ENCODE results near the gene BOC. TPM values are rescaled to one million over a fixed set of nuclear protein-coding genes. Genes with fewer than 3 reads are reported as not detected.

Gene BOC
- total RNA-seq, 1 experiment from 2014 or later: 15.3 TPM

DNA sequence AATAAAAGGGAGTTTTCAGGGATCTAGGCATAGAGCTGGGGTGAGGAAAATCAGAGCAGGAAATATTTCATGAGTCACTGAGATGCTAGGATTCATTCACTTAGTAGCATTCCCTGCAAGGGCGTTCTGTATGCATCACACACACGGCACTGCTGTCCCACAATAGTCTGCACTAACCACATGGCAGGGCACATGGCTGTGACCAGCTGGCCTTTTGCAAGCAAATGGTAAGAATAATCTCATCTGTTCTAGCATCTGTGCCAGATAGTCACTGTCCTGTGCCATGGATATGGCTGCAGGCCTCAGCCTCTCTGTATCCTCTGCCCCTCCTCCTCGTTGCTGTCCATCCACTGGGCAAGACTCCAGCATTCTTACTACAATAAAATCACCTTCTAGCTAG lies 37.8 kb downstream of the BOC start:
- peak; percentile 96 for DNase-seq (ENCODE audit: low read depth)

DNA sequence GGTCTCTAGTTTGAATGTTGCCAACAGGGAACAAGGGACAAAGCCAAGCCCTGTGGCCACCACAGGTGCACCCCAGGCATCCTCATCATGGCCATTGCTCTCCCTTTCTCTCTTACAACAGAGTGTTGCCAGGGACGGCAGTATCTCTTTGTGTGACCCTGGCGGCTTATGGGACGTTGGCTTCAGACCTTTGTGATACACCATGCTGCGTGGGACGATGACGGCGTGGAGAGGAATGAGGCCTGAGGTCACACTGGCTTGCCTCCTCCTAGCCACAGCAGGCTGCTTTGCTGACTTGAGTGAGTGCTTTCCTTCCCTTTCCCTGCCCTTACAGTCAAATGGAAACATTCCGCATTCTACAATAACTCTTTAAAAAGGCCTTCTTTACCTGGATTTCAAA lies 38.2 kb downstream of the BOC start:
- no peak for DNase-seq (ENCODE audit: low read depth)

DNA sequence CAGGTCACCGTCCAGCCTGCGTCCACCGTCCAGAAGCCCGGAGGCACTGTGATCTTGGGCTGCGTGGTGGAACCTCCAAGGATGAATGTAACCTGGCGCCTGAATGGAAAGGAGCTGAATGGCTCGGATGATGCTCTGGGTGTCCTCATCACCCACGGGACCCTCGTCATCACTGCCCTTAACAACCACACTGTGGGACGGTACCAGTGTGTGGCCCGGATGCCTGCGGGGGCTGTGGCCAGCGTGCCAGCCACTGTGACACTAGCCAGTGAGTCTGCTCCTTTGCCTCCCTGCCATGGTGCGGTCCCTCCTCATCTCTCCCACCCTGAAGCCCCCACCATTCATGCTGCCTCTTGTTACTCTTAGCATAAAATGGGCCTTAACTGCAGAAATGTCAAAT lies 39.2 kb downstream of the BOC start:
- no peak for DNase-seq (ENCODE audit: low read depth)

DNA sequence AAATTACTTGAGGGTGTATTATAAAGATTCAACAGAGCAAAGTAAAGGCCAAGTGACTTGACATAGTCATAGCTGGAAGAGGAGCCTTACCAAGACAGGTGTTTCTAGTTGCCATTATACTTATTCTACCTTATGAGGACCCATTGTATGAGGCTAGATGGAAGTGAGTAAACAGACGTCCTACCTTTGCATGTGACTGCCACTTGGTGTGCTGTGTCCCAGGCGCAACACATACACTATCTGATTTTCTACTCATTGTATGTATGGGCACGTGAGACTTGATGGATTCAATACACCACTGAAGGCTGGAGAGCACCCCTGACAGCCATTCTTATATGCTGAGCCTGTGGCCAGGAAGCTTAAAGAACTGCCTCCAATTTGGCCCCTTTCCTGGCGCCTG lies 40.5 kb downstream of the BOC start:
- no peak for DNase-seq (ENCODE audit: low read depth)

DNA sequence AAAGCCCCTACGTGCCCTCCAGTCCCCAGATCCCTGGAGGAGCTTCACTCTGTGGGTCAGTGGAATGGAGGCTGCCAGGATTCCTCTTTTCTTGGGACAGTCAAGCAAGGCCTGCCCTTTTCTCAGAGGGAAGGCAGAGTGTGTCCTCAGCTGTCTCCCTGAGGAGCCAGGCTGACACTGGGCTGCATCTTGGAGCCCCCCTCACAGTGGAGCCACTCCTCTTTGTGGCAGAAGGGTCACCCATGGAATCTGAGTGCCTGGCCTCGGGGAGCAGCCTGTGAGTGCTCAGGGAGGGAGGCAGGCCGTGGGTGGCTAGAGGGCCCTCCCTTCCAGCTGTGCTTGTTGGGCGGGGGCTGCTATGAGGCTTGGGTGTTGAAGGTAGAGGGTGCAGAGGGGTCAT lies 41.2 kb downstream of the BOC start:
- DNase-seq (ENCODE audit: low read depth): no peak

DNA sequence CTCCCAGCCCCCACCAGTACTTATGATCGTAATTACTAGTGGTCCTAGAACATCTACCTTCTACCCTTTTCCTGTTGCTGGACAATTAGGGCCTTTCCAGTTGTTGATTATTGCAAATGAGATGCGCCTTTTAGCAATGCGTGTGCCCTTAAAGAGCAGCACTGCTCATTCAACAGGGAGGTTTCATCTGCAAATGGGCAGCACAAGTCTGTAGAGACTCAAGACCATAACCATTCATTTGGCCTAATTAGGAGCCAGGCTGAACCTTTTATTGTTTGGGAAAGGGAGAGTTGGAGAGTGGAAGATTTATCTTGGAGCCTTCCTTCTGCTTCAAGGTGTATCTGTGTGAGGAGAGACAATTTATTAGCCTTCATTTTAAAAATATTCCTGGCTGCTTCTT lies 42.3 kb downstream of the BOC start:
- no peak for DNase-seq (ENCODE audit: low read depth)

DNA sequence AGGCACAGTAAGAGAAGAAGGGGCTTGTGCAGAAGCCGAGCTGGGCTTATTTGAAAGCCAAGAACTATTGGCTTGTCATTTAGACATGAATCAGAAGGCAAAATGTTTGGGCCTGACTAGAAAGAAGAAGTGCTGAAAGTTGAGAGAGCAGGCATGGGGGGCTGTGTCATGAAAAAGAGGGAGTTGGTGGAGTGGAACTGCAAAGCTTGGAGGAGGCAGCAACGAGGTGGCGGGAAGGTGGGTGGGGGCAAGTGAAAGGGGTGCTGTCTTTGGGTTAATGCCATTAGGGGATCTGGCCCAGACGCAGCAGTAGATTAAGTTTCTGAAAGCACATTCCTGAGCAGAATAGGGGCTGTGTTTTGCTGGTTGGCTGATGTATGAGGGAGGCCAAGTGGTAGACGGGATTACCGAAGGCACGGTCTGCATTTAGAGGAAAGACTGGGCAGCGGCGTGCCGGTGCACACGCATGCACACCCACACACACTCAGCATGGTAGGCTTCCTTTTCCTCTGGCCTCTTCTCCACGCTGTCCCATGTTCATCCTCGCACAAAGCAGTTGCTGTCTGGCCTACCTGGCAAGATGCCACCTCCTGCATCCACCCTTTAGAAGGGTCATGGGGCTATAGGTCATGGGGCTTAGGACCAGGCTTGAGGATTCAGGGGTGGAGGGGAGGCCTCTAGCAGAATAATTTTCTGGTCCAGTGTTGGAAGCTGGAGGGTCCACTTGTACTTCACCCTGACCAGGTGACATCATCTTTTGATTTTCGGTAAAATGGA lies 43.0 kb downstream of the BOC start:
- no peak for DNase-seq (ENCODE audit: low read depth)

DNA sequence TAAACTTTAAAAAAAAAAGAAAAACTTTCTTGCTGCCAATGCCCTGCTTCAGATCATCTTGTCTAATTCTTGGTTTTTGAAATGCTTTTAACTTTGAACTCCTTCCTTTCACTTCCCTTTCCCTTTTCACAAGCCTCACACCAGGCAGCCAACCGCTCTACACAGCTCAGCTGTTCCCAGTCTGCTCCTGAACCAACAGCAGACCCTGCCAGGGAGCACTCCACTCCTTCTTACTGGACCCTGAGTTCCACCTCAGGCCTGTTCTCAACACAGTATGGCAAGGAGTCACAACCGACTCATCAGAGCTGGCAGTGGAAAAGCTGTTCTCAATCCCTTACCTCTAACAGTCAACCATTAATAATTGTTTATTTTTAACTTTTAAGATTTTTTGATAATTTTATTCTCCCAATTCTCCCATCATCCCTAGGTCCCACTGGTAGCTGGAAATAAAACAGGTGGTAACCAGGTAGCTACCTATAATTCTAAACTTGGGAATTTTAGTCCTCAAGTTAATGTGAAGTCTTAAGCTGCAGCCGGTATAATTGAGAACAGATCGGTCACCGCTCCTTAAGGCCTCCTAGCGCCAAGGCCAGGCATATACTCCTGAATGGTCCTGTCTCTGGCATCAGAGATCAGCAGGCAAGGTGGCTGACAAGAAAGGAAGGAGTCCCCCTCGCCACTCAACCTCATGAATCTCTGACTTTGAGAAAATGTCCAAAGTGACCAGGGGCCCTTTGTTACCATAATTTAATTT lies 43.9 kb downstream of the BOC start:
- DNase-seq (ENCODE audit: low read depth): peak; percentile 38

DNA sequence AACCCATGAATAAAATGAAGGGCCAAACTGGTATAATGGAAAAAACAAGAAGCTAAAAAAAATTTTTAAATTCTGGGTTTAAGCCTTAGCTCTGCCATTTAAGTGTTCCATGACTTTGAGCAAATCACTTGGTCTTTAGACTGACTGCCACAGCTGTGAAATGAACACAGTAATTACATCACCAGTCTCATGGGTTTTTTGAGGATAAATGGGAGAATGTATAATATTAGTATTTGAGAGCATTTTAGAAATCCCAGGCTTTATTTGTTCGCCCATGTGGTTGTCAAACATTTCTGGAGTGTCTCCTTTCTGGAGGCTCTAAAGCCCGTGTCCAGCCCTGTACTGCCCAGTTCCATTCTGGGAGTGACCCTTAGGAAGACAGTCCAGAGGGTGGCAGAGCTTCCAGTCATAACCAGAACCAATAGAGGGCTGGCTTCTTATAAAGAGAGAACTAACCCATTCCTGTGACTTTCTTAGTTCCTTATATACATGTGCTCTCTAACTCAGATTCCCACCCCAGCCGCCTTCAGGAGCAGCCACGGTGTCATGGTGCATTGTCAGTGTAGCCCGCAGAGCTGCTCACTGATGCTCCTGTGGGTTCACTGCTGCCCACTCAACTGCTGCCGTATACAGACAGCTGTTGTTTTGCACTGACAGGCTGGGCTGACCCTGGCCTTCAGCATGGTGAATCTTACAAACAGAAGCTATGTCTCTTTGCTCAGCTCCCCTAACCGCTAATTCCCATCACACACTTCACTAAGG lies 44.7 kb downstream of the BOC start:
- DNase-seq (ENCODE audit: low read depth): no peak

DNA sequence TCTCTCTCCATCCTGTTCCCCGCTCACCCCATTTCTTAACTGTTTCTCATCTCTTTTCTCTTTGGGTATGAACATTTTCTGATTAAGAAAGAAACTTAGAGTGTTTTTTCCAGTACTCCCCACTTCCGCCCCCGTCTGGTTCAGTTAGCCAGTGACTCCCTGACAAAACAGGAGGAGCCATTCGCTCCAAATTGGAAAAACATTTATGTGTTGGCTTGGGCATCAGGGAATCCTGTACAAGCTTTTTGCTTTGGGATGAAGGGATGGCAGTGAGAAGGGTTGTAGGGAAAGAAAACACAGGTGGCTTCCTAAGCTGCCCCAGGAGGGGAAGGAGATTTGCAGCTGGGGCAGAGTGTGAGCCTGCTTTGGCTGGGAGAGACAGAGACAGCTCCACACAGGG lies 47.0 kb downstream of the BOC start:
- no peak for DNase-seq (ENCODE audit: low read depth)

DNA sequence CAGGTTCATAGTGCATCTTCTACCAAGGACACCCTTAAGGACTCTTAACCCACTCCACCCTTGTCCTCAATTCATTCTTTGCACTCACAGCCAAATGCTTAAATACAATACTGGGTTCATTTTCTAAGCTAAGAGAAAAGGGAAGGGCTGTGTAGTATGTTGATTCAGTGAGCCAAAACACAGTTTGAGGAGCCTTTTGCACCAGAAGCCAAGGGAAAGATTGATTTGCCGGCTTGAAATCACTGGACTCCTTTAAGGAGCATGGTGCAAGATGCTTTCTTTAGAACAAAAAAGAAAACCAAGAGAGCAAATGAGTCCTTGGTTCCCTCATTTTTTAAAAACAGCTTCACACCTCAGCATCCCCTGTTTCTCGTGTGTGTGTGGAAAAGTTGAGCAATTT lies 47.8 kb downstream of the BOC start:
- DNase-seq (ENCODE audit: low read depth): no peak

DNA sequence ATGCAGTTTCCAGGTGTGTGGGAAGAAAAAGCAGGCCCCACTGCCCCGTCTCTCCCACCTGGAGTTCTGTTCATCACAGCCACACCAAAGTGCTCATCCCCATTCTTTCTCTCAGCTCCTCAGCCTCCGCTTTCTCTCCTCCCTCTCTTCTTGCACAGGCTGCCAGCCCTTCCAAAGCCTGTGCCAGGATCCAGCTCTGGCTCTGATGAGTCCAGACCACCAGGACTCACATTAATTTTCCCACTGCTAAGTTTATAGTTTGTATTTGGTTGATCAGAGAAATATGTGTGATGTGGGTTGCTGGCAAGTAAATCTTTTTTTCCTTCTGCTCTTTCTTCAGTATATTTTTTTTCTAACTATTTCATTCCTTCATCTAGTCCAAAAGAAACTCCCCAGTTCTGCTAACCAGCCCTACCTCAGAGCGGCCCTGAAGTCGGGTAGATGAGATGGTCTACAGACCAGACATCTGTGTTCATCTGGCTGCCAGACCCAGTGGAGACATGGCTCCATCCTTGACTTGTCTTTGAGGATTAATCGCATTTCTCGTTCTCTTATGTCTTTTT lies 49.8 kb downstream of the BOC start:
- no peak for DNase-seq (ENCODE audit: low read depth)

DNA sequence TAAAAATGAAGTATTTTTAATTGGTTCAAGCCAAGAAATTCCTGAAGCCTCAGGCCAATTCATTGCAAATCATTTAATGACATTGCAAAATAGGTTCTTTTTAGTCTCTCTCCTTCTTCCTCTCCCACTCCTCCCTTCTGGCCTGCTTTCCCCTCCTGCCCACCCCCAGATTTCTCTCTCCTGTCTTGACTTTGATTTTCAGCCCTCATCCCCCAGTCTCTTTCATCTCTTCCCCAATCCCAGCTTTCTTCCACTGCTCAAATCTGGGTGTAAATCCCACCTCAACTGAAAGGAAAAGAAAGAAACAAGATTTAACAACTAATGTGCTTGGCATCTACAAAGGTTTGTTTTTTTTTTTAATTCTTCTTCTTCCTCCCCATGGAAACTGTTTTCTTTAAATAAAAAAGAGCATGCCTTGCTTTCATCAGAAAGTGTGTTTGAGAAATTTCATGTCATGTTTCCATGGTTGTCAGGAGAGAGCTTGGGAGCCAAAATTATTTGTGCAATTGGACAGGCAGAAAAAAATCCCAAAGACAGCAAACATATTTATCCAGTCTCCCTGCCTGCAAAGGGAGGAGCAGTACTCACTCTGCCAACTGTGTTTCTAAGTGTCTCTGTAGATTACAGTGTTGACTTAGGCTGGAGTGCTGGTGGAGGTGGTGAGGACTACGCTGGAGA lies 50.4 kb downstream of the BOC start:
- DNase-seq (ENCODE audit: low read depth): no peak

DNA sequence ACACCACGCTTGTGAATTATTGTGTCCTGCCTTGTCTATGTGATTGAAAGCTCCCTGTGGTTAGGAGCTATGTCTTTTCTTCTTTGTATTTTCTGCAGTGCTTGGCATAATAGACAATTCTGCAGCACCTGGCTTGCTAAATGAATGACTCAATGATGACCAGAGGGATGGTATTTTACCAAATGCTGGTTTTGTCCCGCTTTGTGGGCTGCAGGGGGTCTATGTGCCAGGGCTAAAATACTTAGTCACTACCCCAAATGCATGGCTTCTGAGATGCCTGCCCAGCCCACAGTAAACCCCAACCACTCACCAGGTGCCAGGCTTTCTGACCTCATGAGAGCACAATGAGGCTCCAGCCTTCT lies 50.9 kb downstream of the BOC start:
- DNase-seq (ENCODE audit: low read depth): peak; percentile 74

DNA sequence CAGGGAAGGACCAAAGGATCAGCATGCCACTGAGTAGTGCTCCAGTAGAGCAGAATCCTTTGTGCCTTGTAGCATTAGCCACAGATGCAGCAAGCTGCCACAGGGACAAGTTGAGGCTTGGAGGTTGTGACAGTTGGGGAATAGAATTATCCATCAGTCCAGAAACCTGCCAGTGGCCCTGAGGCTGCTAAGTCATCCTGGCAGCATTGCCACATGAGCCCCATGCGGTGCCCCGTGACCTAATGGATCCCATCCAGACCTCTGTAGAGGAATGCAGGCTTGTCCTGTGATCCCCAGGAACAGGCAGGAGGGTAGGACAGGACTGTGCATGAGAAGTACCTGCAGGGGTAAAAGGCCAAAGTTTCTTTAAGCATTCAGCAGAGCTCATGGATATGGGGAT lies 51.7 kb downstream of the BOC start:
- DNase-seq (ENCODE audit: low read depth): no peak

DNA sequence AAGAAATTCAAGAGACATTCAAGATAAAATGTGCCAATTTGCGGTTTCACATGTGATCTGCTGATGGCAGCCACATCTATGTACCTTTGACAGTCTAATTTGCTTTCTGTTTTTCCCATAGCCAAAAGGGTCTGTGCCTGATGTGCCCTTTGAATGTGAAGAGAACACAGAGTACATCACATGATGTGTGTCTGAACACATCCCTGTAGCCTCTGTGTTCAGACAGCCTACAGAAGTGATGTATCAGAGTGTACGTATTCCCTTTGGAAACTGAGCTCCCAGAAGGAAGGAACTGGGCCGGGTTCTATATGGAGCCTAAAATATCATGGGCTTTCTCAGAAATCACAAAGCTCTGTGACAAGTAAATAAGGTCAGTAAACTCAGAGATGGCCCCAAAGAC lies 52.4 kb downstream of the BOC start:
- DNase-seq (ENCODE audit: low read depth): no peak

DNA sequence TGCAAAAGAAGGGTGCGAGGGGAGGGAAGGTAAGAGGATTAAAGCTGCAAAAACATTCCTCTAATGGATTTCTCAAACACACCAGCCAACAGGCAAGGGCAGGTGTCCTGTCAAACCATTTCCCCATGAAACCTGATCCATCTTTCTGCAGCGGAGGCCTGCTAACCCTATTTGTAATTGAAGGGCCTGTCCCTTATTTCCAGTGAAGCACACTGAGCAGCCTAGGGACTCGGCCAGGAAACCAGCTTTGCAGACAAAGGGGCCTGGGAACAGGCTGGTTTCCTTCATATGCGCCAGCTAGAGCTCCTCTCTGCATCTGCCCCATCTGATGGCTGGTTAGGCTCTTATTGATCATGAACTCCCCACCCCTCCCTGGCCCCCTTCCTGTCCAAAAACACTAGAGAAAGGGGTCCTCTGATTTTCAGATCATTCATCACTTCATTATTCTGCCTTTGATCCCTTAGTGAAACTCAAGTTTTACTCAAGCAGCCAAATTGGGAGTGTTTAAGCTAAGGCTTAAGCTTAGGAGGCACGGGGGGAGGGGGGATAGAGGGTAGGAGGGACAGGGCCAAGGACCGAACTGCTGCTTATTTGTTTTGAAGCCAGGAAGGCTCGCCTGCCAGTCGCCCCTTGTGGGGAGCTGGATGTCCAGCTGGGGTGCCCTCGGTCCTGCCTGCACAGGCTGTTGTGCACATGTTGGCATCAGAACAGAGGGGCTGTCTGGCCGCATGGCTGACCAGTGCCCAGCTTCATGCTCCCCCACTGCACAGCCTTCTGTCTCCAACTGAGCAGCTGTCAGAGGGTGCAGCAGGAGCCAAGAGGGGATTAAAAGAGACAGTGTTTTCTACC lies 53.1 kb downstream of the BOC start:
- DNase-seq (ENCODE audit: low read depth): no peak

DNA sequence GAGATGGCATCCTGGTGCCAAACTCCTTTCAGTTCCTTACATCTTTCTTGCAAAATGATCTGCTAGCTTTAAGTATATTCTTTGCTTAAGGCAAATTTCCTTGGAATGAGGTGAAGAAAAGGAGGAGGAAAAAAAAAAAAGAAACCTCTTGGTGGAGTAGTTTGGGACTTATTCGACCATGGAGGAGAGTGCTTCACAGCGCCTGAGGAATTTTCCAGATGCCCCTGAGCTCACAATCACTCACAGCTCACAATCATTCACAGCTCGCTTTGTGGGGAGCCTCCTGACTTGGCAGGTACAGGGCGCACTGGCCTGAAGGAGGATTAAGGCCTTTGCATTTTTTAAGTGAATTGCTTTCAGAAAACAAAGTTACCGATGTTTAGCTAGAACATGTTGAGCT lies 53.9 kb downstream of the BOC start:
- no peak for DNase-seq (ENCODE audit: low read depth)

DNA sequence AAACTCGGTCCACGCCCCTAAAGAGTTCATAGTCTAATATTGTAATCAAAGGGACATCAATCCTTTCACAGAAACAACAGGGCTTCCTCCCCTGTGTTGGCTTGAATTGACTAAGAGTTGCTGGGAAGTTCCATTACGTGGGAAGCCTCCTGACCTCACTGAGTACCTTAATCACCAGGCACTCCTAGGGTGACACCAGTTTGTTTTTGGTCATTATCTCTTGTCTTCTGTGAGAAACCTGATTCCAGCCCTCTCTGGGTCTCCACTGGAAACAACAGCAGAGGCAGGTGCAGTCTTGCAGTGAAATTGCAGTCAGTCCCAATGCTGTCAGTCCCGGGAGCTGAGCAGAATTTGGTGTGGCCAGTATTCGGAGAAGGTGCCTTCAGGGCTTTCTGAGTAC lies 55.4 kb downstream of the BOC start:
- no peak for DNase-seq (ENCODE audit: low read depth)

DNA sequence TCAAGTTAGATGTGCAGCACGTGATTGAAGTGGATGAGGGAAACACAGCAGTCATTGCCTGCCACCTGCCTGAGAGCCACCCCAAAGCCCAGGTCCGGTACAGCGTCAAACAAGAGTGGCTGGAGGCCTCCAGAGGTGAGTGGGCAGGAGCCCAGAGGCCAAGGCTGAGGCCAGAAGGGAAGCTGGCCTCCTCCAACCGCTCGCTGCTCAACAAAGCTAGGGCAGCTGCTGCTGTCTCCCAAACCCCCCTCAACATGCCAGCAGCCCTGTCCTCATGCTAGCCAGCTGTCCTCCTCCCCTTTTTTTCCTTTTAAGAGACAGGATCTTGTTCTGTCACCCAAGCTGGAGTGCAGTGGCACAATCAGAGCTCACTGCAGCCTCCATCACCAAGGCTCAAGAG lies 57.0 kb downstream of the BOC start:
- DNase-seq (ENCODE audit: low read depth): no peak

DNA sequence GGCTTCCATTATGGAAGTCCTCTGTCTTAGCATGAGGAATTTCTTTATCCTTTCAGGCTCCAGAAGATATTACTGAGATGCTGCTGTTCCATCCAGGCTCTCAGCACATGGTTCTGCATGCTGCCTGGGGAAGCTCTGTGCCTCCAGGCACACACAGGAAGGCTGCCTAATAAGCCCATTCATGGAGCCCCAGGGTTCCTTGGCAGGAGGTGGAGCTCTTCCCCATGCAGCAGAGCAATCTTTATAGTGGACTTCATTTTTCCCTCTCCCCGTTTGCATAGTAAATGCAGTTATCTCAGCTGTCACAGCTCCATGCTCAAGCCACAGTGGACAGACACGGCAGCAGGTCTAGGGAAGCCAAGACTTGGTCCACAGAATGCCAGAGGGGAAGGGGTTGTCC lies 57.6 kb downstream of the BOC start:
- no peak for DNase-seq (ENCODE audit: low read depth)

Data from HT1080 (cell line).